Mononuclear cell (primary cell): ENCODE measurements around the gene IL4R. TPM values are rescaled to one million over a fixed set of nuclear protein-coding genes. Genes with fewer than 3 reads are reported as not detected.

ENCODE experiments used
- H3K27me3 ChIP-seq: 2 replicates; pipeline ENCODE4 v1.6.0; 2011; ENCODE audit warnings: low read length, control low read depth; ENCODE audit not compliant: insufficient read depth
- H3K4me1 ChIP-seq: 2 replicates; pipeline ENCODE4 v1.5.1; 2011; ENCODE audit warnings: mild to moderate bottlenecking, low read length, control low read depth; ENCODE audit not compliant: insufficient read depth
- H3K4me3 ChIP-seq: 2 replicates; pipeline ENCODE4 v1.5.1; 2011; ENCODE audit warnings: mild to moderate bottlenecking, low read length, moderate library complexity
- H3K9me3 ChIP-seq: 2 replicates; pipeline ENCODE4 v1.5.1; 2011; ENCODE audit warnings: low read depth, mild to moderate bottlenecking, control low read depth, low read length
- total RNA-seq: library from RNA; depleted of rRNA; stranded (reverse); fragments of >200 nt; gene quantifications from one replicate; pipeline ENCODE4 v1.2.3, GENCODE V29; 2012

Gene IL4R
- total RNA-seq, 1 donor = 103 TPM

- H3K4me3 ChIP-seq = no peak overlapping the region
- no peaks in the 10 kb centered on the region for H3K9me3 ChIP-seq
- no peaks in the 10 kb centered on the region for H3K27me3 ChIP-seq
- peaks cover 47% of the 10 kb centered on the region for H3K4me1 ChIP-seq
Measured at GRCh38 chr16:27345201-27345600, 31.4 kb downstream of the IL4R start.

- no peaks in the 10 kb centered on the region for H3K9me3 ChIP-seq
- H3K4me3 ChIP-seq = no peak overlapping the region
- H3K27me3 ChIP-seq = no peaks in the 10 kb centered on the region
- H3K4me1 ChIP-seq = peaks cover 31% of the 10 kb centered on the region
Measured at GRCh38 chr16:27346819-27347218, 33.0 kb downstream of the IL4R start.

GRCh38 chr16:27347930-27348685 lies 34.3 kb downstream of the IL4R start:
- H3K4me3 ChIP-seq = no peak overlapping the region
- H3K4me1 ChIP-seq = peaks cover 27% of the 10 kb centered on the region
- no peaks in the 10 kb centered on the region for H3K27me3 ChIP-seq
- H3K9me3 ChIP-seq = no peaks in the 10 kb centered on the region

GRCh38 chr16:27349276-27349675 lies 35.5 kb downstream of the IL4R start:
- H3K9me3 ChIP-seq = no peaks in the 10 kb centered on the region
- H3K27me3 ChIP-seq = no peaks in the 10 kb centered on the region
- no peak overlapping the region for H3K4me3 ChIP-seq
- peaks cover 27% of the 10 kb centered on the region for H3K4me1 ChIP-seq

- Histone ChIP-seq H3K4me1 (peaks cover 27% of the 10 kb centered on the region), H3K27me3 (no peaks in the 10 kb centered on the region), H3K4me3 (no peak overlapping the region), H3K9me3 (no peaks in the 10 kb centered on the region)
Measured at GRCh38 chr16:27350006-27350405, 36.2 kb downstream of the IL4R start.

- Histone ChIP-seq H3K4me3 (no peak overlapping the region), H3K9me3 (no peaks in the 10 kb centered on the region), H3K4me1 (peaks cover 12% of the 10 kb centered on the region), H3K27me3 (no peaks in the 10 kb centered on the region)
Measured at GRCh38 chr16:27351989-27352388, 38.2 kb downstream of the IL4R start.

GRCh38 chr16:27353853-27354252 lies 40.1 kb downstream of the IL4R start:
- Histone ChIP-seq H3K27me3 (no peaks in the 10 kb centered on the region), H3K9me3 (no peaks in the 10 kb centered on the region), H3K4me1 (no peaks in the 10 kb centered on the region), H3K4me3 (no peak overlapping the region)

GRCh38 chr16:27355610-27356009 lies 41.8 kb downstream of the IL4R start:
- H3K4me3 ChIP-seq = no peak overlapping the region
- no peaks in the 10 kb centered on the region for H3K9me3 ChIP-seq
- no peaks in the 10 kb centered on the region for H3K27me3 ChIP-seq
- no peaks in the 10 kb centered on the region for H3K4me1 ChIP-seq

GRCh38 chr16:27356794-27357193 lies 43.0 kb downstream of the IL4R start:
- Histone ChIP-seq H3K27me3 (no peaks in the 10 kb centered on the region), H3K4me3 (no peak overlapping the region), H3K4me1 (no peaks in the 10 kb centered on the region), H3K9me3 (no peaks in the 10 kb centered on the region)

- H3K27me3 ChIP-seq = no peaks in the 10 kb centered on the region
- H3K4me3 ChIP-seq = no peak overlapping the region
- no peaks in the 10 kb centered on the region for H3K9me3 ChIP-seq
- H3K4me1 ChIP-seq = peaks cover 3% of the 10 kb centered on the region
Measured at GRCh38 chr16:27359051-27359450, 45.3 kb downstream of the IL4R start.

GRCh38 chr16:27359615-27360014 lies 45.8 kb downstream of the IL4R start:
- Histone ChIP-seq H3K4me1 (peaks cover 7% of the 10 kb centered on the region), H3K9me3 (no peaks in the 10 kb centered on the region), H3K4me3 (no peak overlapping the region), H3K27me3 (no peaks in the 10 kb centered on the region)

- Histone ChIP-seq H3K4me3 (no peak overlapping the region), H3K4me1 (peaks cover 12% of the 10 kb centered on the region), H3K9me3 (no peaks in the 10 kb centered on the region)
Measured at GRCh38 chr16:27361987-27362386, 48.2 kb downstream of the IL4R start.

GRCh38 chr16:27362570-27363245 lies 48.9 kb downstream of the IL4R start:
- Histone ChIP-seq H3K4me3 (no peak overlapping the region), H3K9me3 (no peaks in the 10 kb centered on the region), H3K27me3 (no peaks in the 10 kb centered on the region), H3K4me1 (peaks cover 19% of the 10 kb centered on the region)

More at GRCh38 chr16:27361987-27362386, 48.2 kb downstream of the IL4R start:
- no peaks in the 10 kb centered on the region for H3K27me3 ChIP-seq

- Histone ChIP-seq H3K9me3 (no peaks in the 10 kb centered on the region), H3K27me3 (no peaks in the 10 kb centered on the region), H3K4me1 (peaks cover 24% of the 10 kb centered on the region), H3K4me3 (no peak overlapping the region)
Measured at GRCh38 chr16:27363246-27363632, 49.5 kb downstream of the IL4R start.

- no peaks in the 10 kb centered on the region for H3K27me3 ChIP-seq
- no peak overlapping the region for H3K4me3 ChIP-seq
- peaks cover 30% of the 10 kb centered on the region for H3K4me1 ChIP-seq
- no peaks in the 10 kb centered on the region for H3K9me3 ChIP-seq
Measured at GRCh38 chr16:27363797-27364196, 50.0 kb downstream of the IL4R start.
